Measurements from ENCODE around the gene C19orf73.

The C19orf73 gene

GRCh38 chr19:49097453-49098288, 21.3 kb downstream of the C19orf73 start:
- DNase-seq, result peak; percentile 69 to 81

GRCh38 chr19:49094505-49095482, 24.1 kb downstream of the C19orf73 start:
- no peak for DNase-seq

- DNase-seq, result no peak
These were observed 26.3 kb downstream of the C19orf73 start for GRCh38 chr19:49092686-49093085.

GRCh38 chr19:49091391-49092038, 27.4 kb downstream of the C19orf73 start:
- DNase-seq, result no peak

GRCh38 chr19:49086296-49086695, 32.6 kb downstream of the C19orf73 start:
- DNase-seq, result no peak

- no peak for DNase-seq
These were observed 33.1 kb downstream of the C19orf73 start for GRCh38 chr19:49085868-49086232.

GRCh38 chr19:49085020-49085867, 33.7 kb downstream of the C19orf73 start, which contains the start of gene SNRNP70:
Gene SNRNP70, plus strand, starts transcription at chr19:49085451. Its CDS starts 964 bp downstream, at chr19:49086415.
- peak; percentile 99 to 100 for DNase-seq

- no peak for DNase-seq
These were observed 34.5 kb downstream of the C19orf73 start for GRCh38 chr19:49084206-49085019.

GRCh38 chr19:49081273-49081672, 37.7 kb downstream of the C19orf73 start:
- DNase-seq, result no peak

- DNase-seq, result no peak
These were observed 38.6 kb downstream of the C19orf73 start for GRCh38 chr19:49080392-49080791.

GRCh38 chr19:49074869-49075268, 44.1 kb downstream of the C19orf73 start:
- DNase-seq, result peak in 1 of 2 experiments; percentile 65

GRCh38 chr19:49073514-49074378, 45.2 kb downstream of the C19orf73 start:
- peak in 1 of 2 experiments; percentile 17 for DNase-seq

- DNase-seq, result no peak
These were observed 46.9 kb downstream of the C19orf73 start for GRCh38 chr19:49071860-49072547.

- no peak for DNase-seq
These were observed 48.5 kb downstream of the C19orf73 start for GRCh38 chr19:49070416-49070815.

GRCh38 chr19:49069026-49069425, 49.9 kb downstream of the C19orf73 start:
- DNase-seq, result no peak
